Activated CD4-positive, alpha-beta T cell treated with anti-CD3 and anti-CD28 coated beads, Interleukin-2, amount 10 ng/mL, durations not matched to agents 7 days and 5 days (primary cell): ENCODE data around the gene CASP5. TPM values are rescaled to one million over a fixed set of nuclear protein-coding genes. Genes with fewer than 3 reads are reported as not detected.
"Not testable (repeated sequence)": the region's sequence is repeated elsewhere in the genome, so short reads cannot be mapped to it uniquely, and the experiment has no call there.

Source experiments
- CTCF ChIA-PET: fragments of 350-600 bp; sonication (Branson Sonifier 250); formaldehyde crosslinking; loops from one replicate; lab custom pipeline; 2021; ENCODE audit warnings: antibody characterized with exemption; lab: Charles Lee
- POLR2A ChIA-PET: fragments of 350-600 bp; sonication (Branson Sonifier 250); formaldehyde crosslinking; loops from one replicate; lab custom pipeline; 2021; ENCODE audit warnings: antibody characterized with exemption; lab: Charles Lee
- DNase-seq: peaks from one replicate; pipeline ENCODE4 v3.0.0-alpha.2; 2020
- H3K27ac Mint-ChIP-seq: one replicate; pipeline ENCODE4 v1.8.0; 2021; ENCODE audit warnings: mild to moderate bottlenecking, moderate library complexity, mixed read lengths
- H3K27me3 Mint-ChIP-seq: one replicate; pipeline ENCODE4 v1.8.0; 2021; ENCODE audit warnings: mixed read lengths
- H3K36me3 Mint-ChIP-seq: one replicate; pipeline ENCODE4 v1.8.0; 2021; ENCODE audit warnings: low read depth, mixed read lengths
- H3K4me1 Mint-ChIP-seq: one replicate; pipeline ENCODE4 v1.8.0; 2021; ENCODE audit warnings: mixed read lengths
- H3K4me3 Mint-ChIP-seq: one replicate; pipeline ENCODE4 v1.8.0; 2021; ENCODE audit warnings: mild to moderate bottlenecking, moderate library complexity, mixed read lengths
- H3K9me3 Mint-ChIP-seq: one replicate; pipeline ENCODE4 v1.8.0; 2021; ENCODE audit warnings: mixed read lengths
- total RNA-seq, 2 experiments: library from RNA; stranded (reverse); gene quantifications; one replicate each; pipeline ENCODE4 v1.2.3, GENCODE V29; 2021

CASP5 gene
- total RNA-seq, 2 experiments from 2014 or later = not detected

GRCh38 chr11:105046898-105047579 is 24.1 kb upstream of the CASP5 start:
- no peaks in the 10 kb centered on the region for H3K27me3 Mint-ChIP-seq
- DNase-seq = no peak
- peaks cover 25% of the 10 kb centered on the region for H3K36me3 Mint-ChIP-seq
- H3K4me3 Mint-ChIP-seq = no peak overlapping the region
- H3K4me1 Mint-ChIP-seq = peaks cover 36% of the 10 kb centered on the region
- no peak overlapping the region for H3K27ac Mint-ChIP-seq
- POLR2A ChIA-PET = no interaction called here
- peaks cover 2% of the 10 kb centered on the region for H3K9me3 Mint-ChIP-seq
- CTCF ChIA-PET = no interaction called here

- Mint-ChIP-seq H3K4me1 (peaks cover 42% of the 10 kb centered on the region), H3K4me3 (peak overlapping the region; percentile 87), H3K9me3 (peaks cover 5% of the 10 kb centered on the region), H3K27me3 (no peaks in the 10 kb centered on the region), H3K27ac (peak overlapping the region; percentile 77), H3K36me3 (peaks cover 36% of the 10 kb centered on the region)
- ChIA-PET POLR2A (no interaction called here), CTCF (no interaction called here)
- no peak for DNase-seq
Observed at GRCh38 chr11:105045676-105046296, 22.8 kb upstream of the CASP5 start.

GRCh38 chr11:105044557-105045524 is 21.9 kb upstream of the CASP5 start, which contains the start of gene CARD16:
Gene CARD16, minus strand, starts transcription at chr11:105045335. Its CDS starts 38 bp downstream, at chr11:105045297.
- Mint-ChIP-seq H3K27ac (peak within 1 kb of the TSS; percentile 92), H3K4me1 (peaks cover 46% of the 10 kb centered on the region), H3K36me3 (peaks cover 45% of the 10 kb centered on the region), H3K4me3 (peak within 1 kb of the TSS; percentile 87)
- CTCF ChIA-PET, H3K9me3 Mint-ChIP-seq, H3K27me3 Mint-ChIP-seq, POLR2A ChIA-PET: not testable (repeated sequence)
- DNase-seq = peak; percentile 64

GRCh38 chr11:105042178-105042577 is 19.2 kb upstream of the CASP5 start:
- POLR2A ChIA-PET = no interaction called here
- H3K36me3 Mint-ChIP-seq = peaks cover 70% of the 10 kb centered on the region
- H3K4me3 Mint-ChIP-seq = no peak overlapping the region
- H3K9me3 Mint-ChIP-seq = peaks cover 12% of the 10 kb centered on the region
- H3K4me1 Mint-ChIP-seq = peaks cover 49% of the 10 kb centered on the region
- no peak for DNase-seq
- no peaks in the 10 kb centered on the region for H3K27me3 Mint-ChIP-seq
- CTCF ChIA-PET = no interaction called here
- H3K27ac Mint-ChIP-seq = no peak overlapping the region

GRCh38 chr11:105040703-105041102 is 17.7 kb upstream of the CASP5 start:
- ChIA-PET POLR2A (no interaction called here), CTCF (no interaction called here)
- no peak for DNase-seq
- no peaks in the 10 kb centered on the region for H3K27me3 Mint-ChIP-seq
- H3K9me3 Mint-ChIP-seq = peaks cover 12% of the 10 kb centered on the region
- peaks cover 76% of the 10 kb centered on the region for H3K36me3 Mint-ChIP-seq
- H3K4me1 Mint-ChIP-seq = peaks cover 40% of the 10 kb centered on the region
- H3K27ac Mint-ChIP-seq = no peak overlapping the region
- H3K4me3 Mint-ChIP-seq = no peak overlapping the region

GRCh38 chr11:105034813-105035620 is 12.0 kb upstream of the CASP5 start, which contains the start of gene CASP1:
Gene CASP1, minus strand, starts transcription at chr11:105035144. Its CDS starts 31 bp downstream, at chr11:105035113.
- peak within 1 kb of the TSS; percentile 94 for H3K4me3 Mint-ChIP-seq
- H3K9me3 Mint-ChIP-seq = peaks cover 7% of the 10 kb centered on the region
- no peaks in the 10 kb centered on the region for H3K27me3 Mint-ChIP-seq
- CTCF ChIA-PET = interaction anchor here (1.2 kb wide), 1 partner anchor 68 kb away, joined by 3 read pairs; no protein-coding TSS in a partner anchor
- POLR2A ChIA-PET = no interaction called here
- H3K36me3 Mint-ChIP-seq = peaks cover 64% of the 10 kb centered on the region
- peak within 1 kb of the TSS; percentile 96 for H3K27ac Mint-ChIP-seq
- peak; percentile 52 for DNase-seq
- H3K4me1 Mint-ChIP-seq = peaks cover 42% of the 10 kb centered on the region

GRCh38 chr11:105034388-105034787 is 11.4 kb upstream of the CASP5 start:
- POLR2A ChIA-PET, CTCF ChIA-PET: not testable (repeated sequence)
- peak overlapping the region; percentile 94 for H3K4me3 Mint-ChIP-seq

GRCh38 chr11:105033781-105034180 is 10.8 kb upstream of the CASP5 start:
- H3K4me3 Mint-ChIP-seq = peak overlapping the region; percentile 94
- peaks cover 47% of the 10 kb centered on the region for H3K4me1 Mint-ChIP-seq
- DNase-seq = no peak
- H3K36me3 Mint-ChIP-seq = peaks cover 65% of the 10 kb centered on the region
- peak overlapping the region; percentile 96 for H3K27ac Mint-ChIP-seq
- ChIA-PET POLR2A (no interaction called here), CTCF (no interaction called here)
- H3K9me3 Mint-ChIP-seq = peaks cover 3% of the 10 kb centered on the region
- H3K27me3 Mint-ChIP-seq = no peaks in the 10 kb centered on the region

More at GRCh38 chr11:105034388-105034787, 11.4 kb upstream of the CASP5 start:
- Mint-ChIP-seq H3K27ac (peak overlapping the region; percentile 96), H3K36me3 (peaks cover 64% of the 10 kb centered on the region), H3K4me1 (peaks cover 41% of the 10 kb centered on the region)
- not testable (repeated sequence) for H3K9me3 Mint-ChIP-seq, DNase-seq, H3K27me3 Mint-ChIP-seq

GRCh38 chr11:105033343-105033742 is 10.4 kb upstream of the CASP5 start:
- peaks cover 49% of the 10 kb centered on the region for H3K4me1 Mint-ChIP-seq
- peak overlapping the region; percentile 94 for H3K4me3 Mint-ChIP-seq
- no peak for DNase-seq
- ChIA-PET POLR2A (no interaction called here), CTCF (no interaction called here)
- H3K27me3 Mint-ChIP-seq = no peaks in the 10 kb centered on the region
- peaks cover 3% of the 10 kb centered on the region for H3K9me3 Mint-ChIP-seq
- H3K27ac Mint-ChIP-seq = peak overlapping the region; percentile 96
- peaks cover 65% of the 10 kb centered on the region for H3K36me3 Mint-ChIP-seq

- POLR2A ChIA-PET = no interaction called here
- H3K4me1 Mint-ChIP-seq = peaks cover 53% of the 10 kb centered on the region
- CTCF ChIA-PET = no interaction called here
- H3K27me3 Mint-ChIP-seq = no peaks in the 10 kb centered on the region
- peaks cover 62% of the 10 kb centered on the region for H3K36me3 Mint-ChIP-seq
- no peak for DNase-seq
- H3K9me3 Mint-ChIP-seq = no peaks in the 10 kb centered on the region
- no peak overlapping the region for H3K27ac Mint-ChIP-seq
- peak overlapping the region; percentile 94 for H3K4me3 Mint-ChIP-seq
Observed at GRCh38 chr11:105032495-105032894, 9.5 kb upstream of the CASP5 start.

GRCh38 chr11:105027678-105028077 is 4.7 kb upstream of the CASP5 start:
- no peaks in the 10 kb centered on the region for H3K27me3 Mint-ChIP-seq
- DNase-seq = no peak
- peak overlapping the region; percentile 2 for H3K27ac Mint-ChIP-seq
- POLR2A ChIA-PET = no interaction called here
- no peaks in the 10 kb centered on the region for H3K9me3 Mint-ChIP-seq
- CTCF ChIA-PET = no interaction called here
- peak overlapping the region; percentile 10 for H3K4me3 Mint-ChIP-seq
- peaks cover 28% of the 10 kb centered on the region for H3K4me1 Mint-ChIP-seq
- H3K36me3 Mint-ChIP-seq = peaks cover 78% of the 10 kb centered on the region

GRCh38 chr11:105024394-105024793 is 1.4 kb upstream of the CASP5 start:
- Mint-ChIP-seq H3K27me3 (no peaks in the 10 kb centered on the region), H3K36me3 (peaks cover 50% of the 10 kb centered on the region), H3K27ac (no peak overlapping the region), H3K4me1 (peaks cover 15% of the 10 kb centered on the region), H3K9me3 (no peaks in the 10 kb centered on the region), H3K4me3 (no peak overlapping the region)
- ChIA-PET CTCF (interaction anchor here (0.6 kb wide), 1 partner anchor 128 kb away, joined by 3 read pairs; no protein-coding TSS in a partner anchor), POLR2A (no interaction called here)
- no peak for DNase-seq
